SK-N-SH (cell line): Measurements from ENCODE around the gene TPPP. TPM values are rescaled to one million over a fixed set of nuclear protein-coding genes. Genes with fewer than 3 reads are reported as not detected.

Experiments used
- CTCF ChIA-PET: fragments of 300-600, 350-600 bp; formaldehyde crosslinking; extraction: SDS; loops from one replicate; lab custom pipeline; 2021; lab: Yijun Ruan, JAX
- POLR2A ChIA-PET: fragments of 350-600 bp; sonication (Branson Sonifier 250); formaldehyde crosslinking; extraction: SDS; loops from one replicate; lab custom pipeline; 2020; ENCODE audit warnings: antibody characterized with exemption, inconsistent platforms; lab: Yijun Ruan, JAX
- DNase-seq: peaks from one replicate; pipeline ENCODE4 v3.0.0; 2012
- H2AFZ ChIP-seq: fragments of 200-600 bp; sonication (generic); 2 replicates; pipeline ENCODE4 v1.8.1; 2016; ENCODE audit warnings: antibody characterized with exemption, mild to moderate bottlenecking, low read depth
- H3F3A ChIP-seq: fragments of 200-600 bp; sonication (generic); replicated peaks from 2 replicates; pipeline ENCODE3; 2016; ENCODE audit warnings: antibody characterized with exemption, mild to moderate bottlenecking; ENCODE audit not compliant: insufficient read depth
- H3K27ac ChIP-seq, 2 experiments: fragments of 200-500 bp in 1 of 2; fragments of 200-600 bp in 1 of 2; sonication (Bioruptor generic) in 1 of 2; sonication (generic), shearing (Covaris generic) in 1 of 2; 2 replicates each; pipeline versions ENCODE4 v1.5.1 to v1.6.1; 2014 to 2016; ENCODE audit warnings: low read depth in 2 of 2, inconsistent platforms in 1 of 2, low read length in 1 of 2, mild to moderate bottlenecking in 1 of 2, mixed read lengths in 1 of 2
- H3K27me3 ChIP-seq: fragments of 200-600 bp; sonication (generic), shearing (Covaris generic); 2 replicates; pipeline ENCODE4 v1.6.1; 2016; ENCODE audit warnings: mixed run types; ENCODE audit not compliant: insufficient read depth
- H3K36me3 ChIP-seq, 2 experiments: fragments of 200-500 bp in 1 of 2; fragments of 200-600 bp in 1 of 2; sonication (Bioruptor generic) in 1 of 2; sonication (generic) in 1 of 2; replicated peaks in 1 of 2; 2 replicates each; pipeline versions ENCODE3 to v1.5.1; 2014 to 2016; ENCODE audit warnings: low read length in 1 of 2, mild to moderate bottlenecking in 1 of 2; ENCODE audit not compliant: insufficient read depth in 2 of 2, control insufficient read depth in 1 of 2
- H3K4me1 ChIP-seq, 2 experiments: fragments of 200-500 bp in 1 of 2; fragments of 200-600 bp in 1 of 2; sonication (Bioruptor generic) in 1 of 2; sonication (generic), shearing (Covaris generic) in 1 of 2; 2 replicates each; pipeline versions ENCODE4 v1.5.1 to v1.6.1; 2014 to 2016; ENCODE audit warnings: low read depth in 1 of 2, low read length in 1 of 2, mixed run types in 1 of 2; ENCODE audit not compliant: insufficient read depth in 2 of 2, control insufficient read depth in 1 of 2
- H3K4me2 ChIP-seq: fragments of 200-600 bp; sonication (generic), shearing (Covaris generic); 2 replicates; pipeline ENCODE4 v1.6.1; 2017; ENCODE audit warnings: mixed run types
- H3K4me3 ChIP-seq, 2 experiments: fragments of 200-500 bp in 1 of 2; fragments of 200-600 bp in 1 of 2; sonication (Bioruptor generic) in 1 of 2; sonication (generic), shearing (Covaris generic) in 1 of 2; 2 replicates each; pipeline versions ENCODE4 v1.5.1 to v1.8.1; 2014 to 2016; ENCODE audit warnings: low read depth in 2 of 2, inconsistent platforms in 1 of 2, low read length in 1 of 2, mild to moderate bottlenecking in 1 of 2, mixed read lengths in 1 of 2, moderate library complexity in 1 of 2
- H3K79me2 ChIP-seq: fragments of 200-600 bp; sonication (generic); 2 replicates; pipeline ENCODE4 v1.8.1; 2017; ENCODE audit warnings: mild to moderate bottlenecking; ENCODE audit not compliant: insufficient read depth
- H3K9ac ChIP-seq: fragments of 200-600 bp; sonication (generic); 2 replicates; pipeline ENCODE4 v1.6.1; 2017; ENCODE audit warnings: mixed run types
- H3K9me2 ChIP-seq: fragments of 200-600 bp; sonication (generic); 2 replicates; pipeline ENCODE4 v1.6.1; 2017; ENCODE audit warnings: mixed run types
- H3K9me3 ChIP-seq: fragments of 200-600 bp; sonication (generic); 2 replicates; pipeline ENCODE4 v1.6.1; 2017; ENCODE audit warnings: mixed run types, mild to moderate bottlenecking, moderate library complexity
- H4K20me1 ChIP-seq: fragments of 200-600 bp; sonication (generic); 2 replicates; pipeline ENCODE4 v1.6.1; 2017; ENCODE audit warnings: mild to moderate bottlenecking, mixed run types; ENCODE audit not compliant: insufficient read depth
- CHD2 ChIP-seq: fragments of 150-350 bp; IDR thresholded peaks from 2 replicates; pipeline ENCODE4 v1.6.1; 2018; ENCODE audit warnings: low read length; ENCODE audit not compliant: partially characterized antibody
- ELF1 ChIP-seq: IDR thresholded peaks from 2 replicates; pipeline ENCODE4 v1.4.0; 2012
- FOXJ3 ChIP-seq: sonication (generic); formaldehyde crosslinking; IDR thresholded peaks from 2 replicates; pipeline ENCODE4 v1.5.1; 2020; ENCODE audit warnings: mild to moderate bottlenecking, missing genetic modification reagents
- GABPA ChIP-seq: IDR thresholded peaks from 2 replicates; pipeline ENCODE4 v1.4.0; 2012; ENCODE audit warnings: low read depth, mild to moderate bottlenecking
- GATA2 ChIP-seq: sonication (generic); formaldehyde crosslinking; IDR thresholded peaks from 2 replicates; pipeline ENCODE4 v1.5.0; 2020; ENCODE audit warnings: mild to moderate bottlenecking, missing genetic modification reagents
- IRF3 ChIP-seq: fragments of 150-350 bp; IDR thresholded peaks from 2 replicates; pipeline ENCODE4 v1.6.1; 2016; ENCODE audit warnings: mild to moderate bottlenecking, low read depth, low read length
- MAX ChIP-seq: IDR thresholded peaks from 2 replicates; pipeline ENCODE4 v1.4.0; 2012; ENCODE audit warnings: low read depth
- MEF2A ChIP-seq: IDR thresholded peaks from 2 replicates; pipeline ENCODE4 v1.4.0; 2012; ENCODE audit warnings: low read depth, borderline replicate concordance
- MXI1 ChIP-seq: IDR thresholded peaks from 2 replicates; pipeline ENCODE4 v1.6.1; 2012; ENCODE audit warnings: mild to moderate bottlenecking, low read depth, low read length, improper control_type of control experiment
- PBX3 ChIP-seq: IDR thresholded peaks from 2 replicates; pipeline ENCODE4; 2012
- POLR2AphosphoS5 ChIP-seq: IDR thresholded peaks from 2 replicates; pipeline ENCODE4 v1.6.1; 2012; ENCODE audit warnings: low read depth, low read length
- RXRA ChIP-seq: IDR thresholded peaks from 2 replicates; pipeline ENCODE4 v1.4.0; 2012; ENCODE audit warnings: low read depth, mild to moderate bottlenecking, borderline replicate concordance
- SIN3A ChIP-seq: IDR thresholded peaks from 2 replicates; pipeline ENCODE4 v1.6.1; 2012; ENCODE audit warnings: low read depth, mild to moderate bottlenecking, low read length, moderate library complexity, borderline replicate concordance
- TEAD4 ChIP-seq: IDR thresholded peaks from 2 replicates; pipeline ENCODE4 v1.4.0; 2012; ENCODE audit warnings: mild to moderate bottlenecking, borderline replicate concordance; ENCODE audit not compliant: insufficient read depth
- ZBTB33 ChIP-seq: IDR thresholded peaks from 2 replicates; pipeline ENCODE4 v1.4.0; 2012; ENCODE audit warnings: low read depth, borderline replicate concordance
- WGBS: methylation state at CpG from one replicate; pipeline ENCODE4 v1.1.6; 2017; ENCODE audit warnings: low lambda C conversion rate; 5-methylcytosine and 5-hydroxymethylcytosine counted together
- polyA plus RNA-seq, 3 experiments: library from polyadenylated mRNA; depleted of rRNA; stranded (reverse); fragments of >200 nt; gene quantifications; 2 replicates each; pipeline ENCODE4 v1.2.3, GENCODE V29; 2012
- TF ChIP-seq, protein P1 (sequence below): IDR thresholded peaks from 2 replicates; pipeline ENCODE4 v1.6.1; 2012; ENCODE audit warnings: mild to moderate bottlenecking, low read depth, low read length, moderate library complexity
- TF ChIP-seq, protein P2 (sequence below): fragments of 200-600 bp; sonication (generic); IDR thresholded peaks from 2 replicates; pipeline ENCODE4 v1.6.1; 2017; ENCODE audit warnings: antibody characterized with exemption, mild to moderate bottlenecking, moderate library complexity

The TPPP gene
- polyA plus RNA-seq, 1 of the 3 experiments (the other 2 are of a cell fraction) = 0.05 TPM

DNA sequence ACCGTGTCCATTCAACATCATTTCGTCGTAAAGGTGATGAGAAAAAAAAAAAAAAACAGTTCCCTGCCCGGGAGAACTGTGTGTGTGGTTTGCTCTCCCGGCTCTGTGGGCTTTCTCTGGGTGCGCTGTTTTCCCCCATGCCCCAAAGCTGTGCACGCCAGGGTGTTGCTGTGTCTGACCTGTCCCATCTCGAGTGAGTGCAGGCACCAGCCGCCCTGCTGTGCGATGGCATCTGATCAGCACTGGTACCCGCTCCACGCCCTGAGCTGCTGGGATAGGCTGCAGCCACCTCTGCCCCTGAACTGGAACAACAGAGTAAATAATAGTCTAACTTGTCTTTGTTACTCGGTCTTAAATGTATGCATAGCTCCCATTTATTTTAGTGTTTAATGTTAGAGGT is 47.7 kb downstream of the TPPP start:
- Histone ChIP-seq H2AFZ (no peak overlapping the region), H3K27me3 (no peaks in the 10 kb centered on the region), H3K27ac (no peak overlapping the region), H3K9me2 (no peaks in the 10 kb centered on the region), H3K4me1 (no peaks in the 10 kb centered on the region), H3K9me3 (no peaks in the 10 kb centered on the region), H3F3A (peaks cover 9% of the 10 kb centered on the region), H3K9ac (no peak overlapping the region), H3K4me3 (no peak overlapping the region), H3K79me2 (no peaks in the 10 kb centered on the region), H3K36me3 (peaks cover 6 to 26% of the 10 kb centered on the region in 2 experiments), H3K4me2 (no peak overlapping the region), H4K20me1 (no peaks in the 10 kb centered on the region)
- CTCF ChIA-PET = no interaction called here
- WGBS = 94% methylated on average over 13 of the region's 13 CpGs
- POLR2A ChIA-PET = no interaction called here
- no peak for TF ChIP-seq ELF1
- no peak for TF ChIP-seq PBX3
- no peak for TF ChIP-seq ZBTB33
- no peak for TF ChIP-seq TEAD4
- no peak for TF ChIP-seq IRF3
- no peak for TF ChIP-seq FOXJ3 (CRISPR knock-in tag)
- no peak for TF ChIP-seq GABPA
- DNase-seq = no peak

DNA sequence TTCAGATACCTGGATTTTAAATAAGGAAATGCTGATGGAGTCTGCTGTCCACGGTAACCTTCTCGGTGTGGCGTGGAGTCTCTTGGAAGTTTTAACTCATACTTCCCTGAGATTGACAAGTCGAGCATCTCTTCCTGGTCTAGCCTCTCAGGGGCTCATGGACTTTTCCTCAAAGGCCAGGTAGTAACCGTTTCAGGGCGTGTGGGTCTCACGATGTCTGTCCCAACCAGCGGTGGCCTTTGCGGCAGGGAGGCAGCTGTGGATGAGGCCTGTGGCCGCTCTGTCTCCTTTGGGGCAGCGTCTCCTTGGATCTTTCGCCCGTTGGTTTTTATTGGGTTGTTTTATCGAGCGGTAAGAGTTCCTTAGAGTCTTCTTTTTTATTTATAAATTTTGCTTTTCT is 48.2 kb downstream of the TPPP start:
- H4K20me1 ChIP-seq = no peaks in the 10 kb centered on the region
- ChIA-PET POLR2A (no interaction called here), CTCF (no interaction called here)
- H3K9me3 ChIP-seq = no peaks in the 10 kb centered on the region
- H3K4me1 ChIP-seq = no peaks in the 10 kb centered on the region
- no peak overlapping the region for H2AFZ ChIP-seq
- no peak overlapping the region for H3K9ac ChIP-seq
- H3K4me3 ChIP-seq = no peak overlapping the region
- WGBS = 96% methylated on average over 15 of the region's 15 CpGs
- no peaks in the 10 kb centered on the region for H3K79me2 ChIP-seq
- peaks cover 9% of the 10 kb centered on the region for H3F3A ChIP-seq
- H3K9me2 ChIP-seq = no peaks in the 10 kb centered on the region
- no peak overlapping the region for H3K27ac ChIP-seq
- H3K27me3 ChIP-seq = no peaks in the 10 kb centered on the region
- H3K4me2 ChIP-seq = no peak overlapping the region
- peaks cover 6 to 31% of the 10 kb centered on the region in 2 experiments for H3K36me3 ChIP-seq
- no peak for DNase-seq
- no peak for TF ChIP-seq MXI1
- TF ChIP-seq MEF2A = no peak
- TF ChIP-seq SIN3A = no peak
- TF ChIP-seq POLR2AphosphoS5 = no peak
- TF ChIP-seq CHD2 = no peak
- TF ChIP-seq, protein P1, sequence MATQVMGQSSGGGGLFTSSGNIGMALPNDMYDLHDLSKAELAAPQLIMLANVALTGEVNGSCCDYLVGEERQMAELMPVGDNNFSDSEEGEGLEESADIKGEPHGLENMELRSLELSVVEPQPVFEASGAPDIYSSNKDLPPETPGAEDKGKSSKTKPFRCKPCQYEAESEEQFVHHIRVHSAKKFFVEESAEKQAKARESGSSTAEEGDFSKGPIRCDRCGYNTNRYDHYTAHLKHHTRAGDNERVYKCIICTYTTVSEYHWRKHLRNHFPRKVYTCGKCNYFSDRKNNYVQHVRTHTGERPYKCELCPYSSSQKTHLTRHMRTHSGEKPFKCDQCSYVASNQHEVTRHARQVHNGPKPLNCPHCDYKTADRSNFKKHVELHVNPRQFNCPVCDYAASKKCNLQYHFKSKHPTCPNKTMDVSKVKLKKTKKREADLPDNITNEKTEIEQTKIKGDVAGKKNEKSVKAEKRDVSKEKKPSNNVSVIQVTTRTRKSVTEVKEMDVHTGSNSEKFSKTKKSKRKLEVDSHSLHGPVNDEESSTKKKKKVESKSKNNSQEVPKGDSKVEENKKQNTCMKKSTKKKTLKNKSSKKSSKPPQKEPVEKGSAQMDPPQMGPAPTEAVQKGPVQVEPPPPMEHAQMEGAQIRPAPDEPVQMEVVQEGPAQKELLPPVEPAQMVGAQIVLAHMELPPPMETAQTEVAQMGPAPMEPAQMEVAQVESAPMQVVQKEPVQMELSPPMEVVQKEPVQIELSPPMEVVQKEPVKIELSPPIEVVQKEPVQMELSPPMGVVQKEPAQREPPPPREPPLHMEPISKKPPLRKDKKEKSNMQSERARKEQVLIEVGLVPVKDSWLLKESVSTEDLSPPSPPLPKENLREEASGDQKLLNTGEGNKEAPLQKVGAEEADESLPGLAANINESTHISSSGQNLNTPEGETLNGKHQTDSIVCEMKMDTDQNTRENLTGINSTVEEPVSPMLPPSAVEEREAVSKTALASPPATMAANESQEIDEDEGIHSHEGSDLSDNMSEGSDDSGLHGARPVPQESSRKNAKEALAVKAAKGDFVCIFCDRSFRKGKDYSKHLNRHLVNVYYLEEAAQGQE = no peak
- TF ChIP-seq RXRA = no peak
- TF ChIP-seq, protein P2, sequence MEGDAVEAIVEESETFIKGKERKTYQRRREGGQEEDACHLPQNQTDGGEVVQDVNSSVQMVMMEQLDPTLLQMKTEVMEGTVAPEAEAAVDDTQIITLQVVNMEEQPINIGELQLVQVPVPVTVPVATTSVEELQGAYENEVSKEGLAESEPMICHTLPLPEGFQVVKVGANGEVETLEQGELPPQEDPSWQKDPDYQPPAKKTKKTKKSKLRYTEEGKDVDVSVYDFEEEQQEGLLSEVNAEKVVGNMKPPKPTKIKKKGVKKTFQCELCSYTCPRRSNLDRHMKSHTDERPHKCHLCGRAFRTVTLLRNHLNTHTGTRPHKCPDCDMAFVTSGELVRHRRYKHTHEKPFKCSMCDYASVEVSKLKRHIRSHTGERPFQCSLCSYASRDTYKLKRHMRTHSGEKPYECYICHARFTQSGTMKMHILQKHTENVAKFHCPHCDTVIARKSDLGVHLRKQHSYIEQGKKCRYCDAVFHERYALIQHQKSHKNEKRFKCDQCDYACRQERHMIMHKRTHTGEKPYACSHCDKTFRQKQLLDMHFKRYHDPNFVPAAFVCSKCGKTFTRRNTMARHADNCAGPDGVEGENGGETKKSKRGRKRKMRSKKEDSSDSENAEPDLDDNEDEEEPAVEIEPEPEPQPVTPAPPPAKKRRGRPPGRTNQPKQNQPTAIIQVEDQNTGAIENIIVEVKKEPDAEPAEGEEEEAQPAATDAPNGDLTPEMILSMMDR = no peak
- no peak for TF ChIP-seq FOXJ3 (CRISPR knock-in tag)
- TF ChIP-seq GATA2 (CRISPR knock-in tag) = no peak
- TF ChIP-seq ELF1 = no peak
- TF ChIP-seq MAX = no peak
- no peak for TF ChIP-seq TEAD4
